NCI-H187 (cell line): ENCODE measurements around the gene GIGYF1.
A peak's percentile ranks its signal among the peaks of the same experiment; 100 is the strongest.
"Not testable (repeated sequence)": the region's sequence is repeated elsewhere in the genome, so short reads cannot be mapped to it uniquely, and the experiment has no call there.

Experiments
- DNase-seq, 2 experiments: peaks; one replicate each; lab custom pipeline; 2025; lab: John Stamatoyannopoulos, UW

Gene GIGYF1, protein sequence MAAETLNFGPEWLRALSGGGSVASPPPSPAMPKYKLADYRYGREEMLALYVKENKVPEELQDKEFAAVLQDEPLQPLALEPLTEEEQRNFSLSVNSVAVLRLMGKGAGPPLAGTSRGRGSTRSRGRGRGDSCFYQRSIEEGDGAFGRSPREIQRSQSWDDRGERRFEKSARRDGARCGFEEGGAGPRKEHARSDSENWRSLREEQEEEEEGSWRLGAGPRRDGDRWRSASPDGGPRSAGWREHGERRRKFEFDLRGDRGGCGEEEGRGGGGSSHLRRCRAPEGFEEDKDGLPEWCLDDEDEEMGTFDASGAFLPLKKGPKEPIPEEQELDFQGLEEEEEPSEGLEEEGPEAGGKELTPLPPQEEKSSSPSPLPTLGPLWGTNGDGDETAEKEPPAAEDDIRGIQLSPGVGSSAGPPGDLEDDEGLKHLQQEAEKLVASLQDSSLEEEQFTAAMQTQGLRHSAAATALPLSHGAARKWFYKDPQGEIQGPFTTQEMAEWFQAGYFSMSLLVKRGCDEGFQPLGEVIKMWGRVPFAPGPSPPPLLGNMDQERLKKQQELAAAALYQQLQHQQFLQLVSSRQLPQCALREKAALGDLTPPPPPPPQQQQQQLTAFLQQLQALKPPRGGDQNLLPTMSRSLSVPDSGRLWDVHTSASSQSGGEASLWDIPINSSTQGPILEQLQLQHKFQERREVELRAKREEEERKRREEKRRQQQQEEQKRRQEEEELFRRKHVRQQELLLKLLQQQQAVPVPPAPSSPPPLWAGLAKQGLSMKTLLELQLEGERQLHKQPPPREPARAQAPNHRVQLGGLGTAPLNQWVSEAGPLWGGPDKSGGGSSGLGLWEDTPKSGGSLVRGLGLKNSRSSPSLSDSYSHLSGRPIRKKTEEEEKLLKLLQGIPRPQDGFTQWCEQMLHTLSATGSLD (N-terminal part only)

DNA sequence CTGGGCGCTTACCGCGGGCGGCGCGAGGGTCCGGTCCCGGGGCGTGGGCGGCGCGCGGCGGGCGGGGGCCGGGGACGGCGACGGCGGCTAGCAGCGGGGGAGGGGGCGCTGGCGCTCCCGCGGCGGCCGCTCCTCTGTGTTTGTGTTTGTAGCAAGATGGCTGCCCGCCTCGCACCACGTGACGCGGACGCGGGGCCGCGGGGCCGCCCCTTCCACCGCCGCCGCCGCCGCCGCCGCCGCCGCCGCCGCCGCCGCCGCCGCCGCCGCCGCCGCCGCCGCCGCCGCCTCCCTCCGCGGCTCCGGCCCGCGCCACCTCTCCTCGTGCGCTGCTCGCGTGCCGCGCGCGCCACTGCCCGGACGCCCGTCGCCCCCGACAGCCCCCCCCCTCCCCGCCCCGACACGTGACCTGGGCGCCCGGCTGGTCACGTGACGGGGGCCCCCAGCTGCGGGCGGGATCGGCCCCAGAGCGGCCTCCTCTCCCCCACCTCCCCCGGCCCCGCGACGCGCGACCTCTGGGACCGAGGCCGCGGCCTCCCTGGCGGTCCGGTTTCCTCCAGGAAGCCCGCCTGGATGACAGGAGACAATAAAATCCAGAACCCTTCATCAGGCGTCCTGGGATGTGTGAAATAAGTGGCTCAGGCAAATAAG lies at the start of gene GIGYF1:
Gene GIGYF1, minus strand, starts transcription at position 153 of the 648 bp plus-strand sequence. CDS start 6,012 bp downstream, outside the sequence.
- peak; percentile 38 to 75 for DNase-seq

DNA sequence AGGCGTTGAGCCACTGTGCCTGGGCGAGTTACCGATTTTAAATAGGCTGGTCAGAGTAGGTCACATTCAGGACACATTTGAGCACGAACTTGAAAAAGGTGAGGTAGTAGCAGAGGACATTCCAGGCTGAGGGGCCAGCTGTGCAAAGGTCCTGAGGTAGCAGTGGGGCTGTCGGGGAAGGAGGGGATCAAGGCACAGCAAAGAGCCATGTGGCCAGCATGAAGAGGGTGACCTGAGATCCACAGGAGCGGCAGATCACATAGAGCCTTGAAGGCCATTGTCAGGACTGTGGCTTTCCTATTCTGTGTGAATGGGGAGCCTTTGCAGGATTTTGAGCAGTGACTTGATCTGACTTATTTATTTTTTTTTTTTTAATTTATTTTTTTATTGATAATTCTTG lies 45.9 kb upstream of the GIGYF1 start:
- no peak for DNase-seq

DNA sequence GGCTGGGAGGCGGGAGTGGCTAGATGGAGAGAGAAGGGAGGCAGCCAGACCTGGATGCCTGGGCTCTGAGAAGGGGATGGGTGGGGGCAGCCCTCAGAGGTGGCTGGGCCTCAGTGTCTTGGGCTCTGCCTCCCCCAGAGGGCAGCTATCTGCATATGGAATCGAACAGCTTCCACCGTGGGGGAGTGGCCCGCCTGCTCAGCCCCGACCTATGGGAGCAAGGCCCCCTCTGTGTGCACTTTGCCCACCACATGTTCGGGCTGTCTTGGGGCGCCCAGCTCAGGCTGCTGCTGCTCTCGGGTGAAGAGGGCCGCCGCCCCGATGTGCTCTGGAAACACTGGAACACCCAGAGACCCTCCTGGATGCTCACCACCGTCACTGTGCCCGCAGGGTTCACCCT lies 42.6 kb upstream of the GIGYF1 start:
- no peak for DNase-seq

DNA sequence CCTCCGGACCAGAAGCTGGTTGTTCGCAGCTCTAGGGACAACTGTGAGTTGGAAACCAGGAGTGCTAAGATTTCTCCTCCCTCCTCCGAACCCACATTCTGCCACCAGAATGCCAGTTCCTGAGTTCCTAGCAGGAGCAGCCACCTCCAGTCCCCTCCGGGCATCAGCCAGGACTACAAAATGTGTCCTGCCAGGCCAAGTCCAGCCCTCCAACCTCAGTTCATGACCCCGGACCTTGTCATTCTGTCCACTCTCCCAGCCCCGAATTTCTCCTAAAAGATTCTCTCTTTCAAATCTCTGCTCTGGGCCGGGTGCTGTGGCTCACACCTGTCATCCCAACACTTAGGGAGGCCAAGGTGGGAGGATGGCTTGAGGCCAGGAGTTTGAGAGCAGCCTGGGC lies 41.7 kb upstream of the GIGYF1 start:
- no peak for DNase-seq

DNA sequence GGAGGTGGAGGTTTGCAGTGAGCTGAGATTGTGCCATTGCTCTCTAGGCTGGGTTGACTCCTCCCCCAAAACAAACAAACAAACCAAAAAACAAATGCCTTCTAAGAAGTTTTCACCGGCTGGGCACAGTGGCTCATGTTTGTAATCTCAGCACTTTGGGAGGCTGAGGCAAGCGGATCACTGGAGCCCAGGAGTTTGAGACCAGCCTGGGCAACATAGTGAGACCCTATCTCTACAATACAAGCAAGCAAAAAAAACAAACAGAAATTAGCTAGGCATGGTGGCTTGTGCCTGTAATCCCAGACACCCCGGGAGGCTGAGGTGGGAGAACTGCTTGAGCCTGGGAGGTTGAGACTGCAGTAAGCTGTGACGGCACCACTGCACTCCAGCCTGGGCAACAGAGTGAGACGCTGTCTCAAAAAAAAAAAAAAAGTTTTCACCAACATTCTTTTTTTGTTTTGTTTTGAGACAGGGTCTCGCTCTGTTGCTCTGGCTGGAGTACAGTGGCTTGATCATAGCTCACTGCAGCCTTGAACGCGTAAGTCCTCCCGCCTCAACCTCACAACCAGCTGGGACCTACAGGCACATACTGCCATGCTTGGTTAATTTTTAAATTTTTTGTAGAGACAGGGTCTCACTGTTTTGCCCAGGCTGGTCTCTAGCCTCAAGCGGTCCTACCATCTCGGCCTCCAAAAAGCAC lies 38.0 kb upstream of the GIGYF1 start:
- no peak for DNase-seq

DNA sequence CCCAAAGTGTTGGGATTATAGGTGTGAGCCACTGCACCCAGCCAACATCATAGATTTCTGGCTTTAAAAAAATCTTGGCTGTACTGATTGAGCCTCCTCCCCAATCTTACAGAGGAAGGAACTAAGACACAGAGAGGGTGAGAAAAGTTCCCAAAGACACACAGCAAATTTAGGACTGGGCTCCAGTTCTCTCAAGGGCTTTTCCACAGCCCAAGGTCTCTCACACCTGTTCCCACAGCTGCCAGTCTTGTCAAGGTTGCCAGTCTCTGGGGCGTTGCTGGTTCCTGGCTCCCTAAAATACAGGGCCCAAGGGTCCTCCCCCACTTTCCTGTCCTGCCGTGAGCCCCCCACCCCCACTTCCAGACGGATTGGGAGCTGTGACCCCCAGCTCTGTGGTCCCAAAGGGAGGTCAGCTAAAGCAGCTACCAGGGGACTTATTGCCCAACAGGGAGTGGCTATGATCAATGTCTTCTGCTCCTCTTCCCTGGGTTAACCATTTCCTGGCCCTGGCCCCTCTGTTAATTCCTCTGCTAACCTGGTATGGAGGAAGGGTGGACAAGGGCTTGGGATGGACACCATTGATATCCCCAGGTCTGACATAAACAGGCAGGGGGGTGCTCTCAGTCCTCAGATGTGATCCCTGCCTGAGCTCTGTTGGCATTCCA lies 36.2 kb upstream of the GIGYF1 start:
- no peak for DNase-seq

DNA sequence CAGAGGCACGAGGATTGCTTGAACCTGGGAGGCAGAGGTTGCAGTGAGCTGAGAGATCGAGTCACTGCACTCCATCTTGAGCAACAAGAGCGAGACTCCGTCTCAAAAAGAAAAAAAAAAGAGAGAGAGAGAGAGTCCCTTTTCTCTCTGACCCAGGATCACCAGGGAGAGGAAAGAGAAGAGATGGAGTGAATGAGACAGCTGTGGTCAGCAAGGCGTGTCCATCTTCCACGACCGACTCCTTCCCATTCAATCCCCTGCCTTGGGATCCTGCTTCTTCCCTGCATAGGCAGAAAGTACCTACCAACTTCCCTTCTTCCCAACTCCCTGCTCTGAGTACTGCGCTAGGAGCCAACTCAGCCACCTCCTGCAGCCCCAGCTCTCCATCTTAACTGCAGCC lies 34.1 kb upstream of the GIGYF1 start:
- no peak for DNase-seq

DNA sequence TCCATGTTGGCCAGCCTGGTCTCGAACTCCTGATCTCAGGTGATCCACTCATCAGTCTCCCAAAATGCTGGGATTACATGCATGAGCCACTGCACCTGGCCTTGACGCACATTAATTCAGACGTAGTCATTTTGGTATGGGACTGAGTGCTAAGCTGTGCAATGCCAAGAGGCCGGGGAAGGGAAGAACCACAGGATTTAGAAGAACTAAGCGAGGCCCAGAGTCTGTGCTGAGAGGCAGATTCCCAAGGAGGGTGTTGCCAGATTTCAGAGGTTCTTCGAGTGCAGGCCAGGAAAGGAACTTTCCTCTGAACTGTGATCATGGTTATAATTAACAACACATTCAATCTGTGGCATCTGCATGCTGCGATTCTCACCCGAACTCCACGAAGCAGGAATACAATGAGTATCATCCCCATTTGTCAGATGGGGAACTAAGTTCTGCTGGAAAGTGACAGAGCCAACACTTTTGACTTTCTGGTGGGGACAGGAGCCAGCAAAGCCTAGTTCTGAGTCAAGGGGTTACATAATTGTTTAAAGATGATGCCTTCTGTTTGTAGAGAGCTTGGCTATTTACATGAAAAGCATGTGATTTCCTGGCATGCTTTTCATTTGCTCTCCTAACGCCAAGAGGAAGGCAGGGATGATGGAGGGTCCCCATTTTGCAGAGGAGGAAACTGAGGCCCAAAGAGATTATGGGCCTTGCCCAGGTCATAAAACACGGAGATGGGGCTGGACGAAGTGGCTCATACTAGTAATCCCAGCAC lies 33.1 kb upstream of the GIGYF1 start:
- no peak for DNase-seq

DNA sequence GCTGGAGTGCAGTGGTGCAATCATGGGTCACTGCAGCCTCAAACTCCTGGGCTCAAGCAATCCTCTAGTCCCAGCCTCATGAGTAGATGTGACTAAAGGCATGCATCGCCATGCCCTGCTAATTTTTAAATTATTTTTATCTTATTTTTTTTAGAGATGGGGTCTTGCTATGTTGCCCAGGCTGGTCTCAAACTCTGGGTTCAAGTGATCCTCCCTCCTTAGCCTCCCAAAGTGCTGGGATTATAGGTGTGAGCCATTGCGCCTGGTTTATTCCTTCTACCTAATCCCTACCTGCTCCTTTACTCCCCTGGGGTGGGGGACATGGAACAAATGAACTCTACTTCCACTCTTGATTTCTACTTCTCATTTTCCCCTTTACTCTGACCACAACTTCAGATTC lies 30.3 kb upstream of the GIGYF1 start:
- not testable (repeated sequence) for DNase-seq

DNA sequence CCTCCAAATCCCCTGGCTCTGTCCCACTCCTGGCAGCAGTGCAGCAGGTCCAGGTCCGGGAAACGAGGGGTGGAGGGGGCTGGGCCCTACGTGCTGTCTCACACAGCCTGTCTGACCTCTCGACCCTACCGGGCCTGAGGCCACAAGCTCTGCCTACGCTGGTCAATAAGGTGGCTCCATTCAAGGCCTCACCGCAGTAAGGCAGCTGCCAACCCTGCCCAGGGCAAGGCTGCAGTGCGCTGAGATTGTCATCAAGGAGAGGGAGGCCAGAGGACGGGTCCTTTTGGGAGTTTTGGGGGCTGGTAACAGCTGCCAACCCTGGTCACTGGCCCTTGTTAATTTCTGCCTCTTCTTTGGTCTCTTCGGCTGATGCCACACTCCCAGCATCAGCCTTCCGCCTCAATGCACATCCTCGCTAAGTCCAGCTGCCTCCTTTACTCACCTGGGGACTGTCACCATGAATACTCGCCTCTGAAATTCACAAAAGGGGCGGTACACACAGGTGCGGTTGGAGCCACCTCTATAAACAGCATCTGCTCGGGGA lies 29.8 kb upstream of the GIGYF1 start:
- no peak for DNase-seq

DNA sequence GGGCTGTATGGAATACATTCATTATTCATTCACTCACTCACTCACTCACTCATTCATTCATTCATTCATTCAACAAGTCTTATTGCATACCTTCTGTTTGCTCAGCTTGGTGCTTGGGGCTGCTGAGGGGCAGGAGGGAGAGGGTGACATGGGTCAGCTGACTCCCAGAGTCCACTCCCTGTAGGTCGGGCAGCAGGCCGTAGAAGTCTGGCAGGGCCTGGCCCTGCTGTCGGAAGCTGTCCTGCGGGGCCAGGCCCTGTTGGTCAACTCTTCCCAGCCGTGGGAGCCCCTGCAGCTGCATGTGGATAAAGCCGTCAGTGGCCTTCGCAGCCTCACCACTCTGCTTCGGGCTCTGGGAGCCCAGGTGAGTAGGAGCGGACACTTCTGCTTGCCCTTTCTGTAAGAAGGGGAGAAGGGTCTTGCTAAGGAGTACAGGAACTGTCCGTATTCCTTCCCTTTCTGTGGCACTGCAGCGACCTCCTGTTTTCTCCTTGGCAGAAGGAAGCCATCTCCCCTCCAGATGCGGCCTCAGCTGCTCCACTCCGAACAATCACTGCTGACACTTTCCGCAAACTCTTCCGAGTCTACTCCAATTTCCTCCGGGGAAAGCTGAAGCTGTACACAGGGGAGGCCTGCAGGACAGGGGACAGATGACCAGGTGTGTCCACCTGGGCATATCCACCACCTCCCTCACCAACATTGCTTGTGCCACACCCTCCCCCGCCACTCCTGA lies 28.6 kb upstream of the GIGYF1 start:
- no peak for DNase-seq

DNA sequence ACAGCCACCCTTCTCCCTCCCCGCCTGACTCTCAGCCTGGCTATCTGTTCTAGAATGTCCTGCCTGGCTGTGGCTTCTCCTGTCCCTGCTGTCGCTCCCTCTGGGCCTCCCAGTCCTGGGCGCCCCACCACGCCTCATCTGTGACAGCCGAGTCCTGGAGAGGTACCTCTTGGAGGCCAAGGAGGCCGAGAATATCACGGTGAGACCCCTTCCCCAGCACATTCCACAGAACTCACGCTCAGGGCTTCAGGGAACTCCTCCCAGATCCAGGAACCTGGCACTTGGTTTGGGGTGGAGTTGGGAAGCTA lies 27.4 kb upstream of the GIGYF1 start:
- no peak for DNase-seq

DNA sequence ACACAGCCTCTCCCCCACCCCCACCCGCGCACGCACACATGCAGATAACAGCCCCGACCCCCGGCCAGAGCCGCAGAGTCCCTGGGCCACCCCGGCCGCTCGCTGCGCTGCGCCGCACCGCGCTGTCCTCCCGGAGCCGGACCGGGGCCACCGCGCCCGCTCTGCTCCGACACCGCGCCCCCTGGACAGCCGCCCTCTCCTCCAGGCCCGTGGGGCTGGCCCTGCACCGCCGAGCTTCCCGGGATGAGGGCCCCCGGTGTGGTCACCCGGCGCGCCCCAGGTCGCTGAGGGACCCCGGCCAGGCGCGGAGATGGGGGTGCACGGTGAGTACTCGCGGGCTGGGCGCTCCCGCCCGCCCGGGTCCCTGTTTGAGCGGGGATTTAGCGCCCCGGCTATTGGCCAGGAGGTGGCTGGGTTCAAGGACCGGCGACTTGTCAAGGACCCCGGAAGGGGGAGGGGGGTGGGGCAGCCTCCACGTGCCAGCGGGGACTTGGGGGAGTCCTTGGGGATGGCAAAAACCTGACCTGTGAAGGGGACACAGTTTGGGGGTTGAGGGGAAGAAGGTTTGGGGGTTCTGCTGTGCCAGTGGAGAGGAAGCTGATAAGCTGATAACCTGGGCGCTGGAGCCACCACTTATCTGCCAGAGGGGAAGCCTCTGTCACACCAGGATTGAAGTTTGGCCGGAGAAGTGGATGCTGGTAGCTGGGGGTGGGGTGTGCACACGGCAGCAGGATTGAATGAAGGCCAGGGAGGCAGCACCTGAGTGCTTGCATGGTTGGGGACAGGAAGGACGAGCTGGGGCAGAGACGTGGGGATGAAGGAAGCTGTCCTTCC lies 26.8 kb upstream of the GIGYF1 start:
- DNase-seq: no peak

DNA sequence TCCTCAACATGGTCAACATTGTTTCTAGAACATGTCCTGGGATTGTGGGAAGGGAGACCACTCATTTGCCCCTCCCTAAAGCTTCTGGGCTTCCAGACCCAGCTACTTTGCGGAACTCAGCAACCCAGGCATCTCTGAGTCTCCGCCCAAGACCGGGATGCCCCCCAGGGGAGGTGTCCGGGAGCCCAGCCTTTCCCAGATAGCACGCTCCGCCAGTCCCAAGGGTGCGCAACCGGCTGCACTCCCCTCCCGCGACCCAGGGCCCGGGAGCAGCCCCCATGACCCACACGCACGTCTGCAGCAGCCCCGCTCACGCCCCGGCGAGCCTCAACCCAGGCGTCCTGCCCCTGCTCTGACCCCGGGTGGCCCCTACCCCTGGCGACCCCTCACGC lies 26.2 kb upstream of the GIGYF1 start, which contains the start of gene EPO:
Gene EPO, plus strand, starts transcription at position 190 of the 392 bp plus-strand sequence. CDS start 513 bp downstream, outside the sequence.
- no peak for DNase-seq

DNA sequence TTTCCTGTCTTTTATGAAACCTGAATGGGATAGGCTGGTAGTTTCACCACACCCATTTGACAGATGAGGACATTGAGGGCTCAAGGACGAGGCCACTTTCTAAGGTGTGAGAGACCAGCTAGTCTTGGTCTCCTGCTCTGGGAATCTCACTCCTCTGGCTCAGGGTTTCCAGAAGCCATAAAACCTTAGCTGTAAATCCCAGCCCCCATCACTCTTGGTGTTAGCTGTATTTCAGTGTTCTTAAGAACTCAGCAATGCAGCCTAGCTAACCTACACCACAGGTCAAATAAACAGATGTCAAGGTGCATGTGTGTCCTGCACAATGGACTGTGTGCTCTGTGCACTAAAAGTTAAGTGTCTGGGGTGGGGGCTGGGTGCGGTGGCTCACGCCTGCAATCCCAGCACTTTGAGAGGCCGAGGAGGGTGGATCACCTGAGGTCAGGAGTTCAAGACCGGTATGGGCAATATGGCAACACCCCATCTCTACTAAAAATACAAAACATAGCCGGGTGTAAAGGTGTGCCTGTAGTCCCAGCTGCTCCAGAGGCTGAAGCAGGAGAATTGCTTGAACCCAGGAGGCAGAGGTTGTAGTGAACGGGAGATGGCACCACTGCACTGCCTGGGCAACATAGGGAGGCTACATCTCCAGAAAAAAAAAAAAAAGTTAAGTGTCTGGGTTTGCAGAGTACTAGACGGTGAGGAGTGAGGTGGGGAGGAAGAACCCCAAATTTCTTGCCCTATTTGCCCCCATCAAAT lies 25.7 kb upstream of the GIGYF1 start:
- no peak for DNase-seq

DNA sequence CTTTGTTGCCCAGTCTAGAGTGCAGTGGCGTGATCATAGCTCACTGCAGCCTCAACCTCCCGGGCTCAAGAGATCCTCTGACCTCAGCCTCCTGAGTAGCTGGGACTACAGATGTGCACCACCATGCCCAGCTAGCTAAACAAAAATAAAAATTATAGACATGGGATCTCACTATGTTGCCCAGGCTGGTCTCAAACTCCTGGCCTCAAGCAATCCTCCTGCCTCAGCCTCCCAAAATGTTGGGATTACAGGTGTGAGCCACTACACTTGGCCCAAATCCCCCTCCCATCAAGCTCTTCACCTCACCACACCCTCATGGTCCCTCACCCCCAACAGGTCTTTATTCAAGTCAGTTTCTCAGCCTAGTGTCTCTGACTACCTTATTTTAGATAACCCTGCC lies 23.0 kb upstream of the GIGYF1 start:
- DNase-seq: not testable (repeated sequence)

DNA sequence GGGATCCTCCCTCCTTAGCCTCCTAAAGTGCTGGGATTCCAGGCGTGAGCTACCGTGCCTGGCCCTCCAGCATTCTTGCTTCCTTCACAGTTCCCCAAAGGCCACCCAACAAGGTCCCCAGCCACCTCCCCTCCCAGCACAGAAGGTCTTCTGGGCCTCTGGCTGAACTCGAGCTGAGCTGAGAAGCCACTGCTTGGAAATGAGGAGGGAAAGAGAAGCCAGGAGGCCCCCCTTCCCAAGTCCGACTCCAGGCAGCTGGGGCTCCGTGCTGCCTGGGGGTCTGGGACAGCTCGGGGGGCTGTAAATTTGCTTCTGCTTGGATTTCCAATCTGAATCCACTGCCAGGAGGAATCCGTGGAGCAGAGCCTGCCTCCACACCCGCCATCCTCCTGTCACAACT lies 20.7 kb upstream of the GIGYF1 start:
- DNase-seq: no peak

DNA sequence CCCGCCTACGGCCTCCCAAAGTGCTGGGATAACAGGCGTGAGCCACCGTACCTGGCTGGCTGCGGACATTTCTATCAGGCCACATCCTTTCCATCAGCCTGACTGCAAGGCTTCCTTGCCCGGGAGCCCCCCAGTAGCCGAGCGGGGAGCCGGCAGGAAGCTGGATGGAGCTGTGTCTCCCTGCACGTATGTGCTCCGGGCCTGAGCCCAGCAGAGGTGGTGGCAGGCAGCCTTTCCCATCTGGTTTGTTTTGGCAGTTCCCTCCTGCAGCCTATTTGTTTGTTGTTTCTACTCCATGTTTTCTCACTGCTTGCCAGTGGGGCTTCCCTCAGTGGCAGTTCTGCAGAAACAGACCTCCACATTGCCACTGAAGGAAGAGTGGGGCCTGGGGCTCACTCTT lies 17.3 kb upstream of the GIGYF1 start:
- no peak for DNase-seq
